Fibroblast of mammary gland (primary cell): ENCODE measurements around the gene NXN.

ENCODE experiments used
- DNase-seq: peaks from one replicate; pipeline ENCODE4 v3.0.0-alpha.2; 2010; ENCODE audit warnings: low read depth
- H3K4me3 ChIP-seq: 2 replicates; pipeline ENCODE4 v1.5.1; 2011; ENCODE audit warnings: low read depth, mild to moderate bottlenecking, low read length, moderate library complexity; ENCODE audit not compliant: control insufficient read depth
- TF ChIP-seq, protein P1 (sequence below): conservative IDR thresholded peaks from 2 replicates; pipeline ENCODE4 v1.5.1; 2011; ENCODE audit warnings: low read depth, low read length, inconsistent platforms; ENCODE audit not compliant: control insufficient read depth, insufficient read depth

The NXN gene

DNA sequence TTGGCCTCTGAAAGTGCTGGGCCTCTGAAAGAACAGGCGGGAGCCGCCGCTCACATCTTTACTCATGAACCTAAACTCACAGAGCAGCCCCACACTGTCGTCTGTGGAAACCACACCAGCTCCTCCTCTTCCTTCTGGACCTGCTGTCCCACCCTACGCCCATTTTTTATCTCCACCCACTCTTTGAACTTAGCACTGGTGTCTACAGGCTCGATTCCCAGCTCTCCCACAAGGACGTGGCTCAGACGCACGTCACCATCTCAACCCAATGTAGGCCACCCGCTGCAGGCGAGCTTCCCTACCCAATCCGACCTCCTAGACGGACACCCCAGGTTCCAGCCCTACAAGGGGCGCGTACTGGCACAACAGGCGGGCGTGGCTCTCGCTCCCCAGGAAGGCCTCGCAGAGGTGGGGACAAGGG lies 62.2 kb downstream of the NXN start:
- TF ChIP-seq, protein P1, sequence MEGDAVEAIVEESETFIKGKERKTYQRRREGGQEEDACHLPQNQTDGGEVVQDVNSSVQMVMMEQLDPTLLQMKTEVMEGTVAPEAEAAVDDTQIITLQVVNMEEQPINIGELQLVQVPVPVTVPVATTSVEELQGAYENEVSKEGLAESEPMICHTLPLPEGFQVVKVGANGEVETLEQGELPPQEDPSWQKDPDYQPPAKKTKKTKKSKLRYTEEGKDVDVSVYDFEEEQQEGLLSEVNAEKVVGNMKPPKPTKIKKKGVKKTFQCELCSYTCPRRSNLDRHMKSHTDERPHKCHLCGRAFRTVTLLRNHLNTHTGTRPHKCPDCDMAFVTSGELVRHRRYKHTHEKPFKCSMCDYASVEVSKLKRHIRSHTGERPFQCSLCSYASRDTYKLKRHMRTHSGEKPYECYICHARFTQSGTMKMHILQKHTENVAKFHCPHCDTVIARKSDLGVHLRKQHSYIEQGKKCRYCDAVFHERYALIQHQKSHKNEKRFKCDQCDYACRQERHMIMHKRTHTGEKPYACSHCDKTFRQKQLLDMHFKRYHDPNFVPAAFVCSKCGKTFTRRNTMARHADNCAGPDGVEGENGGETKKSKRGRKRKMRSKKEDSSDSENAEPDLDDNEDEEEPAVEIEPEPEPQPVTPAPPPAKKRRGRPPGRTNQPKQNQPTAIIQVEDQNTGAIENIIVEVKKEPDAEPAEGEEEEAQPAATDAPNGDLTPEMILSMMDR, result no peak
- peak; percentile 73 for DNase-seq
- H3K4me3 ChIP-seq, result no peak overlapping the region

DNA sequence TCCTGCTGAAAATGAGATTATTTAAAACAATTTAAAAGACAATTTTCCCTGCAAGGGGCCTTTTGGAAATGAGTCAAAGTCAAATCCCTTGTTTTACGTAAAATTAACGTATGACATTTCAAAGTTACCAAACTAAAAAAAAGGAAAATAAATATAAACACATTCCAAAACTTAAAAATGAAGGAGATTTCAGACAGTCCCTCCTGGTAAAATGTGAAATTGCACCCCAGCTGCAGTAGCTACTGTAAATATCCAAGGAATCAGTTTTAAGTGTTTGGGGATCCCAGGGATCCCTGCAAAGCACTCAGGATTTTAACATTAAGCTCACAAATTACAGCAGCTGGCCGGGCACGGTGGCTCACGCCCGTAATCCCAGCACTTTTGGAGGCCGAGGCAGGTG lies 63.3 kb downstream of the NXN start:
- H3K4me3 ChIP-seq, result no peak overlapping the region
- TF ChIP-seq, protein P1, result peak; percentile 11
- no peak for DNase-seq

DNA sequence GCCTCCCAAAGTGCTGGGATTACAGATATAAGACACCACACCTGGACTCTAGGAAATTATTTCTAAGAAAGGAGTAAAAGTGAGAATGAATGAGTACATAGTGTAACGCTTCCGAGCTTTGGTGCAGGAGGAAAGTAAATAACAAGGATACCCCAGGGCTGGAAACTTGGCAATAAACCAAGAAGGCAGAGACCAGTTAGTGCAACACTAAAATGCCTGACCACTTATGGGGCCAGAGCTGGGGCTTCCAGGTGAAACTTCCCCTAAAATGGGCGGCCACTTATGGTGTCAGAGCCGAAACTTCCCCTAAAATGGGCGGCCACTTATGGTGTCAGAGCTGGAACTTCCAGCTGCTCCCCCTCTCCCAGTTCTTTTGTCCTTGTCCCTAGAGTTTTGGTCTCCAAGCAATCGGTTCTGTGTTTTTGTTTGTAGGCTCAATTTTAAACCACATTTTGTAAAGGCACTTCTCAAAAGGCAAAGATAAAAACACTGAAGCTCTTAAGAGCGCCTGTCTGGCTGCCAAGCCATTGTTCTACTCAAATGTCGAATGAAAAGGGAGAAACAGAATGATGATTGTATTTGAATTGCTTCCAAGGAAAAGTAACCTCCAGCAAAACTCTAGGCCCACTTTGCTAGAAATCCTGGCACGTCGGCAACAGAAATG lies 63.9 kb downstream of the NXN start:
- no peak overlapping the region for H3K4me3 ChIP-seq
- TF ChIP-seq, protein P1, result no peak
- peak; percentile 49 for DNase-seq

DNA sequence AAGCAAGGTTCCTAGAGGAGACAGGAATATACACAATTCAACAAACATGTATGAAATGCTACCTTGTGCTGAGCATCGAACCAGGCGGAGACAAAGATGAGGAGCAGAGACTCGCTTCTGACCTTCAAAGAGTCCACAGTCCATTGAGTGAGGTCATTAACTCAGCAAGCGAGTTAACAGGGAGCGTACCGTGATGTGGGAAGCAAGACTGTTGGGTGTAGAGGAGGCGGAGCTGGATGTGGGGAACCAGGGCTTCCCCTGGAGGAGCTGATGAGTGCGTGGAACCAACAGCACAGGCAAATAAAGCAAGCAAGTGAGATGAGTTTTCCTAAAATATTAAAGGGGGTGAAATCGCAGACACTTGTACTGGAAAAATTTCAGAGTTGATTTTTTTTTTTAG lies 65.0 kb downstream of the NXN start:
- TF ChIP-seq, protein P1, result no peak
- no peak overlapping the region for H3K4me3 ChIP-seq
- no peak for DNase-seq

DNA sequence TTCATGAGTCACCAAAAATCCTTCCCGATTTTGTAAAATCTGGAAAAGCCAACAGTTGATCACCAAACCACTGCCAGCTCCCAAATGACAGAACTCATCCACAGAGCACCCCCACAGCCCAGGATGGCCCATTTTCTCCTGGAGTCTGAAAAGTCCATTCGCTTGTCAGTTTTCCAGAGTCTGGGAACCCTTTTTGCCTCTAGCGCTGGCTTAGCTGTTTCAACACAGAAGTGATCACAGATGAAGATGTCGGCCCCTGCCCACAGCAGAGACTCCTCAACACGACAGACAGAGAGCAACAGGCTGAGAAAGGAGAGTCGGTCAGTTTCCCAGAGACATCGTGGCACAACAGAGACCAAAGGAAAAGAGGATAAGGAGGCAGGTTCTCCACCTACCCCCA lies 66.4 kb downstream of the NXN start:
- DNase-seq, result peak; percentile 40
- TF ChIP-seq, protein P1, result no peak
- H3K4me3 ChIP-seq, result no peak overlapping the region

DNA sequence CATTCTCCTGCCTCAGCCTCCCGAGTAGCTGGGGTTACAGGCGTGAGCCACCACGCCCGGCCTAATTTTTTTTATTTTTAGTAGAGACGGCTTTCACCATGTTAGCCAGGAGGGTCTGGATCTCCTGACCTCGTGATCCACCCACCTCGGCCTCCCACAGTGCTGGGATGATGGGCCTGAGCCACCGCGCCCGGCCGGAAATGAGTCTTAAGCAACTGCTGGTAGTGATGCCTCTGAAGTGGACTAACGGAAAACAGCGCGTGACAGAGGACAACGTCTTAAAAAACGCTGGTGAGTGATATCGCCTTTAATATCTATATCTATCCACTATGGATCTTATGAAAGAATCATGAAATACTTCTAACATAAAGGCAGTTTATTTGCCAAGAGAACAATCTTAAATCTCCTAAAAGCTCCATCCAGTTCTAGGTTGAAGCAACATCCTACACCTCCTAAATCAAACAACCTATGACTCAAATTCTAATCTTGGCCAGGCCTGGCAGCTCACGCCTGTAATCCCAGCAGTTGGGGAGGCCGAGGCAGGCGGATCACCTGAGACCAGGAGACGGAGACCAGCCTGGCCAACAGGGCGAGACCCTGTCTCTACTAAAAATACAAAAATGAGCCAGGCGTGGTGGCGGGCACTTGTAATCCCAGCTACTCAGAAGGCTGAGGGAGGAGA lies 69.8 kb downstream of the NXN start:
- TF ChIP-seq, protein P1, result no peak
- H3K4me3 ChIP-seq, result peak overlapping the region; percentile 50
- peak; percentile 94 for DNase-seq
